Astrocyte of the spinal cord (primary cell): ENCODE results near the gene SNAPC2.
"Not testable (repeated sequence)": the region's sequence is repeated elsewhere in the genome, so short reads cannot be mapped to it uniquely, and the experiment has no call there.

Experiments
- DNase-seq: peaks from one replicate; pipeline ENCODE4 v3.0.0; 2011; ENCODE audit warnings: low read depth, low spot score
- H3K4me3 ChIP-seq: 2 replicates; pipeline ENCODE4 v1.5.1; 2011; ENCODE audit warnings: low read depth, mild to moderate bottlenecking, low read length, moderate library complexity
- CTCF ChIP-seq: IDR thresholded peaks from 2 replicates; pipeline ENCODE4 v1.5.1; 2012; ENCODE audit warnings: low read depth, mild to moderate bottlenecking, low read length, inconsistent platforms
- in situ Hi-C: cut with HindIII; loops from 2 replicates; pipeline ENCODE4 v1.10.0; 2017; ENCODE audit warnings: low sequenced_read_pairs

The SNAPC2 gene

DNA sequence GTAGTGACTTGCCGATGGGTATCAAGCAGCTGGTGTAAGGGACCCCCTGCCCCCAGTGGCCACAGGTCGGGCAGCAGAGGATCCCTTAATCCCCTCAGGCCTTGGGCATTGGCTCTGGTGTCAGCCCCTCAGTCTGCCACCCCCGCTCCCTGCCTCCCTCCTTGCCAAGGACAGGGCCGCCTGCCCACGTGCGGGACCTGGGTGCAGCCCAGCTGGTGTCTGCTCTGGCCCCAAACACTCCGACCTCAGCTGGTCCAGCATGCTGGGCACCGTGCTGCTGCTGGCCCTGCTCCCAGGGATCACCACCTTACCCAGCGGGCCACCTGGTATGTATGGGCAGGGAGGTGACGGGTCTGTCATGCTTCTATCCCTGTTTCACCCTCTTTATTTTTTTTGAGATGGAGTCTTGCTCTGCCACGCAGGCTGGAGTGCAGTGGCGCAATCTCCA is 5.5 kb upstream of the SNAPC2 start, which contains the start of gene TGFBR3L:
Gene TGFBR3L (plus strand): TSS at position 233 of the 448 bp plus-strand sequence.
- TF ChIP-seq CTCF, result no peak
- H3K4me3 ChIP-seq, result no peak within 1 kb of the TSS
- in situ Hi-C loops, result no loop called here
- no peak for DNase-seq

DNA sequence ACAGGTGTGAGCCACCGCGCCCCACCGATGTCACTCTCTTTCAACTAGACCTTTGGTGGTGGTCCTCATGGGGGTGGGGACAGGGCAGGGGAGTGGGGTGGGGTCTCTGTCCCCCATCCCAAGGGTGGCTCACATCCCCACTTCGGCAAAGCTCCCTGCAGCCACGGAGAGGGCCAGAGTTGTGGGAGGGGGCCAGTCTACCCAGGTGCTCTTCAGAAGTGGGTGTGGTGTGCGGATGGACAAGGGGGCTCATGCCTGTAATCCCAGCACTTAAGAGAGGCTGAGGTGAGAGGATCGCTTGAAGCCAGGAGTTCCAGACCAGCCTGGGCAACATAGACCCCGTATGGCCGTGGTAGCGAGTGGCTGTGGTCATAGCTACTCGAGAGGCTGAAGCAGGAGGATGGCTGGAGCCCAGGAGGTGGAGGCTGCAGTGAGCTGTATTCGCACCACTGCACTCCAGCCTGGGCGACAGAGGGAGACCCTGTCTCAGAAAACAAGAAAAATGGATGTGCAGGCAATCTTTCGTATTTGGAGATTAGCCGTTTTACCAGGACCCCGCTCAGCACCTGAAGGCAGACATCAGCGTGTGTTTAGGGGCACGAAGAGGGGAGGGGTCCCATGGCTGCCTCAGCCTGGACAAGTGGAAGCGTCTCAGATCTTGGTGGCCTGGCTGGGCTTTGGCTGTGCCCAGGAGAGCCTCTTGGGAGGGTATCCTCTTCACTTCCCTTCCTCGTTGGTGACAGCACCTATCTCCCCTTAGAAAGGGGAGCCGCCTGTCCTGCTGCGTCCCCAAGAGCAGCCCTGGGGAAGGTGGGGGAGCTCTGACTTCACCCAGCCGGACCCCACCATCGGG is 4.7 kb upstream of the SNAPC2 start:
- in situ Hi-C loops, result no loop called here
- no peak overlapping the region for H3K4me3 ChIP-seq
- DNase-seq, result no peak
- no peak for TF ChIP-seq CTCF

GRCh38 chr19:7916103-7916954 is 3.8 kb upstream of the SNAPC2 start:
- in situ Hi-C loops, result no loop called here
- DNase-seq, result no peak
- no peak for TF ChIP-seq CTCF
- H3K4me3 ChIP-seq, result no peak overlapping the region

GRCh38 chr19:7916955-7917266 is 3.2 kb upstream of the SNAPC2 start:
- no peak for TF ChIP-seq CTCF
- DNase-seq, result no peak
- H3K4me3 ChIP-seq, result no peak overlapping the region
- in situ Hi-C loops, result no loop called here

GRCh38 chr19:7917267-7918061 is 2.7 kb upstream of the SNAPC2 start:
- no peak overlapping the region for H3K4me3 ChIP-seq
- in situ Hi-C loops, result no loop called here
- peak; percentile 65 for TF ChIP-seq CTCF
- DNase-seq, result peak; percentile 40

DNA sequence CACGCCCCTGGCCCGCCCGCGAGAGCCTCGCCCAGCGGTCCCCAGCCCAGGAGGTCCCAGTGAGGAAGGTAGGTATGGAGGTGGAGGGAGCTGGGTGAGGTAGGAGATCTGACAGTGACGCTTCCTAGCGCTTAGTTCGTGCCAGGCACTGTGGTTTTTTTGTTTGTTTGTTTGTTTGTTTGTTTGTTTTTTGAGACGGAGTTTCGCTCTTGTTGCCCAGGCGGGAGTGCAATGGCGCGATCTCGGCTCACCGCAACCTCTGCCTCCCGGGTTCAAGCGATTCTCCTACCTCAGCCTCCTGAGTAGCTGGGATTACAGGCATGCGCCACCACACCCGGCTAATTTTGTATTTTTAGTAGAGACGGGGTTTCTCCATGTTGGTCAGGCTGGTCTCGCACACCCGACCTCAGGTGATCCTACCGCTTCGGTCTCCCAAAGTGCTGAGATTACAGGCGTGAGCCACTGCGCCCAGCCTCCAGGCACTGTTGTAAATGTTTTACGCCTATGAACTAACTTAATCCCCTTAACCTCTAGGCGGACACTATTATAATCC is 2.0 kb upstream of the SNAPC2 start:
- DNase-seq, H3K4me3 ChIP-seq, in situ Hi-C loops: not testable (repeated sequence)
